Erythroblast (primary cell): ENCODE data around the gene AQP1.

Experiments used
- GATA1 ChIP-seq: IDR thresholded peaks from 2 replicates; pipeline ENCODE4 v1.6.1; 2011; ENCODE audit warnings: low read depth, mild to moderate bottlenecking, control low read depth, low read length, moderate library complexity
- POLR2A ChIP-seq: IDR thresholded peaks from 2 replicates; pipeline ENCODE4 v1.6.1; 2011; ENCODE audit warnings: mild to moderate bottlenecking, low read length

DNA sequence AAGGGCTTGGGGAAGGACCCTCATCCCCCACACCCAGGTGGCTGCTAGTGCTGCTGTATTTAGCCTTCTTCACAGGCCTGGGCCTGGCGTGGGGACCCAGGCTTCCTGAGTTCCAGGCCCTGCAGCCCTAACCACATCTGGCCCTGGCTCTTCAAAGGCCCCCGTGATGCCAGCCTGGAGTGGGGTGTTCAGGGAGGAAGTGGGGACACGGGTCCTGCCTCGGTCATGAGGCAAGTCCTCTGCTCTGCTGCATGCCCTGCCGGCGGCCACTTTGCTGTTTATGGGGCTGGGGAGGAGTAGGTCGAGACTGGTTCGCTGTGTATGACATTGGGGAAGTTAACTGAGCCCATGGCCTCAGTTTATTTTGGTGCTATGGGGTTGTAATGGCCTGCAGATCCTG, 8.5 kb upstream of the AQP1 start:
- no peak for TF ChIP-seq POLR2A
- no peak for TF ChIP-seq GATA1
